GM19025 (cell line): ENCODE measurements around the gene CCL26.
"Not testable (repeated sequence)": the region's sequence is repeated elsewhere in the genome, so short reads cannot be mapped to it uniquely, and the experiment has no call there.

Experiments used
- ATAC-seq: cut with Tn5 transposase; IDR thresholded peaks from one replicate; pipeline ENCODE4 v1.9.1; 2021; ENCODE audit warnings: mild to moderate bottlenecking, low read depth, moderate library complexity; ENCODE audit not compliant: unreplicated experiment

Gene CCL26

GRCh38 chr7:75739796-75740672 is 32.0 kb downstream of the CCL26 start:
- ATAC-seq = no peak

GRCh38 chr7:75738975-75739795 is 32.8 kb downstream of the CCL26 start:
- ATAC-seq = peak; percentile 93

DNA sequence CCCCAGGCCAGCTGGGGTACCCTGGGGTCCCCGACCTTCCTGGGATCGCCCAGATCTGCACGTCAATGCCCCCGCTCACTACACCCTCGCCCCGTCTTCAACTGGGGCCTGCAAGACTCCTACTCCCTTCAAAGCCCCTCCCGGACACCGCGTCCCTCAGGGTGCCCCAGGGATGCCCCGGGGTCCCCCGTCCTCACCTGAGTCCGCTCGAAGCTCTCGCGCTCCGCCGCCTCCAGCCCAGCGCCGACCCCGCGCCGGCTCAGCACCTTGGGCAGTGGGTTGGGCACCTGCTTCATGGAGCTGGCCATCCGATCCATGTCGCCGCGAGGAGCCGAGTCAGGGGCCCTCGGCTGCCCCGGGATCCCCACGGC is 33.4 kb downstream of the CCL26 start, which contains the start of gene HIP1:
TSS of gene HIP1 (minus strand) at position 338 of the 371 bp plus-strand sequence. CDS start at position 317, 21 bp downstream.
- peak; percentile 2 for ATAC-seq

DNA sequence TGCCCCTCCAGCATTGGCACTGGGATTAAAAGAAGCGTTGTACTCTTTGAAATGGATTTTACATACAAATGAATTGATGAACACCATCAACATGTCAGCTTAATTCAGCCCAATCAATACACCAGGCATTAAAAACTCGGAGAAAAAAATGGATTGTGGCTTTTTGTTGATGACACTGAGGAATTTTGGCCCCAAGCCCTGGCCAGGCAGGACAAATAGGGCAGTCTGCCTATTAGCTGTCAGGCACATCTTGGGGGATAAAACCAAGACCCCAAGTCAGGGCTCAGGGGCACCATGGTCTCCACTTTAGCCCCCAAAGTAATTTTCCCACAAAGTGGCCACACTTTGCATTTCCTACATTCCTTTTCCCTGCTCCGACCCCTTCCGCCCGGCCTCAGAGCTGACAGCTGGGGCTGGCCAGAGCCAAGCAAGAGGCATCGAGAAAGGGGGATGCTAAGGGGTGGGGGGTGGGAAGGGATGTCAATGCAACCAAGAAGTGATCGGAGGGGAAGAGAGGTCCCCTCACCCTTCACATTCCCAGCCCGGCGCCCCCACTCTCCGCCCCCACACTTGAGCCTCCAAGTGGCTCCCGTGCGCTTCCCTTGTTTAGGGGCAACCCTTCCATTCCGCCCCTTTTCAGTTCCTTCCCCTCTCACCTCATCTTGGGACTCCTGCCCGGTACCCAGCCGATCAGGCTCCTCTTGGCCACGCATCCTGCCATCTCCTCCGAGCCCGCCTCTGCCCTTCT is 34.0 kb downstream of the CCL26 start:
- ATAC-seq = no peak

- no peak for ATAC-seq
These were observed 36.2 kb downstream of the CCL26 start for GRCh38 chr7:75735581-75736350.

DNA sequence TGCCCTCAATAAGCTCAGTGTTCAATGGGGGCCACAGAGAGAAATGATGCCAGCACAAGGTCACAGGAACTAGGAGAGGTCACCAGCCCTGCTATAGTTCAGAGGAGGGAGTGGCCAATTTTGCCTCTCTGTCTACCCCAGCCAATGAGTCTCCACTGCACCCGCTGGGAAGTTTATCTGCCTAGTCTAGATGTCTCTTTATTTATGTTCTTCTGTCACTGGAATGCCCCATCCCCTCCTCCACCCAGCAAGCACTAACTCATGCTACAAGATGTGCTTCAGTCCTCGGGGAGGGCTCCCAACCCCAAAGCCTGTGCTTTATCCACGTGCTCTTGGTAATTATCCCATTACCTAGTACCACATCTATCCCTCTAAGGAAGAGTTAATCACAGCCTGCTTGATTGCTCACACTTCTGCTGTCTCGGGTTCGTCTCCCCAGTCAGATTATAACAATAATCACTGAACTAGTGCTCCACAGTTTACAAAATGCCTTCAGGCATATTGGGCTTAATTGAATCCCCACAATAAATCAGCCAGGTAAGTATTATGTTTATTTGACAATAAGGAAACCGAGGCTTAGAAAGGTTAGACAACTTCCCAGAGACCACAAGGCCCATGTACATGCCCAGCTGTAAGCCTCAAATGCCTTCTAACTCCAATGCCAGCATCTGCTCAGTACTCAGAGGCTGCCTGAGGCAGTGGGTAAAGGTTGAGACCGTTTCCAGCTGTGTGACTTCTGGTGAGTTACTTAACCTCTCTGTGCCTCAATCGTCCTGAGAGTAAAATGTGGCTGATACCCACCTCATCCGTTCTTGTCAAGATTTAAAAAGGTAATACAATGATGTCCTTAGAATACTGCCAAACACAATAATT is 37.2 kb downstream of the CCL26 start:
- ATAC-seq = no peak

- ATAC-seq = no peak
These were observed 39.0 kb downstream of the CCL26 start for GRCh38 chr7:75732764-75733630.

DNA sequence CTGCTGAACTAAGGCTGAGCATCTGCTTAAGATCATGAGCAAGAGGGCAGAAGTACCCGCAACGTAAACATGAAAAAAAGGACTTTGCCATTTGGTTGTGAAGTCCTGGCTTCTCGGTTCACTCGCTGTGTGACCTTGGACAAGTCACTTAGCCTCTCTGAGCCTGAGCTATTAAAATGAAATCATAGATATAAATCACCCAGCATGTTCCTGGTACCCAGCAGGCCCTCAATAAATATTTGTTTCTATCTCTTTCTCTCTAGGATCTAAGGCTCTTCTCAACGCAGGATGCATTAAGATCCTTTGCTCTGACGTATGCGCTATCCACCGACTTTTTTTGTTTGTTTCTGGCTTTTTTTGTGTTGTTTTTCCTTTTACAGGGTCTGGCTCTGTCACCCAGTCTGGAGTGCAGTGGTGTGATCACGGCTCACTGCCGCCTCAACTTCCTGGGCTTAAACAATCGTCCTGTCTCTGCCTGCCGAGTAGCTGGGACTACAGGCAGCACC is 39.9 kb downstream of the CCL26 start:
- no peak for ATAC-seq

DNA sequence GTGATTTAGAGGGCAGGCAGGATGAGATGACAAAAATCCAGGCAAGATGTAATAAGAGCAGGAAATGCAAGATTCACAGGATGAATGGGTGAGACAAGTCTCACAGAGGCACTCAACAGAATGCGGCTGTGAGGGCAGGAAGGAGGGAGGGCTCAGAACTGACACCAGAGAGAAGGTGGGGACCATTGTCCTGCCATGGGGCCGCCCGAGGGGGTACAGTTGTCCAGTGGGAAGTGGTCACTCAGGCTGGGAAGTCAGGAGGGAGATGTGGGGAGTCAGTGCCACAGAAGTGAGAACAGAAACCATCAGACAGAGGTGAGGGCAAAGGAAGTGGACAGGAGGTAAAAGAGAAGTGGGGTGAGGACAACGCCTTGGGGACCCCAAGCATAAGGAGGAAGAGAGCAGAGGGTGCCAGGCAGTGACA is 42.1 kb downstream of the CCL26 start:
- ATAC-seq = no peak

DNA sequence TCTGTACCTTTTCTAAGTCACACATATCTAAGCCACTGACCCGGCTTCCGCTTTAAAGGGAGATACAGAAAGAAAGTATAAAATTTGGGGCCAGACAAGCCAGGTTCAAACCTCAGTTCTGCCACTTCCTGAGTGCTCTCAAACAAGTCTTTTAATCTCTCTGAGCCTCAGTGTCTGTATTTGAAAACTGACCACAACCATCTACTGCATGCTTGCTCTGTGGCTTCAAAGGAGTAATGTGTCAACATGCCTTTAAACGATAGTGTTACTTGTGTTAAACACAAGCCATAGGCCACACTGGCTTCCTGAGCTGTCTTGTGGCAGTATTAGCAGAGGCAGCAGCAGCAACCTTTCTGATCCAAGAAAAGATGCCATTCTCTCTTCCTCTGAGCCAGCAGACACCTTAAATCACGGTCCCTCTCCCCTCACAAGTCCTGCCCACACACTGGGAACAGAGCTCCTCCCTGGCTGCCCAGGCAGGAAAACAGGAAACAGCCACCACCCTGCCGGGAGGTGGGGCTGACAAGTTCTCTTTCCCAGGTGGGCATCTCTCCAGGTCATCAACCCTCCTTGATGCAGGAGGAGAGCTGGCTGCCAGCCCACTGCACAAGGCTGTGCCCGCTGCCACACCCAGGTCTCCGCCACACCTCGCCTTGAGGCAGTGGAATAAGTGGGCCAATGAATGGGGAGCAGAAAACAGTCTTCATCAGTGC is 44.0 kb downstream of the CCL26 start:
- ATAC-seq = no peak

- not testable (repeated sequence) for ATAC-seq
These were observed 44.7 kb downstream of the CCL26 start for GRCh38 chr7:75727351-75727750.

DNA sequence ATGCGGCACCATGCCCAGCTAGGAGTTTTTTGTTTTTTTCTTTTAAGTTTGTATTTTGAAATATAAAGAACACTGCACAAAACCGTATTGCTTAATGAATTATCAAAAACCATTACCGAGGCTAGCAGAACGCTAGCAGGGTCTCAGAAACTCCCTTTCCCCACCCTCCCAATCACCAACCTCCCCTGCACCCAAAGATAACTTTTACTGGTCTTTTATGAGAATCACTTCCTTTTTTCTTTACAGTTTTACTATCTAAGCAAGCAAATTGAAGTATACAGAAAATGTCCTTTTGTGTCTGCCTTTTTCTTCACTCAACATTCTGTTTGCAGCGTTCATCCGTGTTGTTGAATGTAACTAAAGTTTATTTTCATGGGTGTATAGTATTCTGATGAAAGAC is 46.7 kb downstream of the CCL26 start:
- ATAC-seq = no peak

DNA sequence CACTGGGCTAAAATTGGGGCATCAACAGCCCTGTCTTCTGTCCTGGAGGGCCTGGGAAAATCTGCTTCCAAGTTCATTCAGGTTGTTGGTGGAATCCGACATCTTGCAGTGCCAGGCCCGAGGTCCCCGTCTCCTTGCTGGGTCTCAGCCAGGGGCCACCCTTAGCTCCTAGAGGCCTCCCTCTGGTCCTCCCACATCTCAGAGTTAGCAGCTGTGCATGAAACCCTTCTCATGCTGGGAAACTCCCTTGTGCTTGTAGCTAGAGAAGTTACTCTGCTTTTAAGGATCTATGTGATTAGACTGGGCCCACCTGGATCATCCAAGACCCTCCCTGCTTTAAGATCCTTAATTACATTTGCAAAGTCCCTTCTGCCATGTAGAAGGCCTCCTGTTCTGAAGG is 48.6 kb downstream of the CCL26 start:
- ATAC-seq = no peak

- ATAC-seq = no peak
These were observed 49.6 kb downstream of the CCL26 start for GRCh38 chr7:75722373-75722772.

DNA sequence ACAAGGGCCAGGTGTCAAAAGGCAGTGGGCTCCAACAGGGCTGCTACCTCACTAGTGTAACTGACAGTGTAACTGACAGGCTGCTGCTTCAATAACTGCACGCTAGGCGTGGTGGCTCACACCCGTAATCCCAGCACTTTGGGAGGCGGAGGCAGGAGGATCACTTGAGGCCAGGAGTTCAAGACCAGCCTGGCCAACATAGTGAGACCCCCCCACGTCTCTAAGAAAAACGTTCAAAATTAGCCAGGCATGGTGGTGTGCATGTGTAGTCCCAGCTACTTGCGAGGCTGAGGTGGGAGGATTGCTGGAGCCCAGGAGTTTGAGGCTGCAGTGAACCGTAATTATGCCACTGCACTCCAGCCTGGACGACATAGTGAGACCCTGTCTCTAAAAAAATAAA is 50.1 kb downstream of the CCL26 start:
- ATAC-seq = not testable (repeated sequence)

DNA sequence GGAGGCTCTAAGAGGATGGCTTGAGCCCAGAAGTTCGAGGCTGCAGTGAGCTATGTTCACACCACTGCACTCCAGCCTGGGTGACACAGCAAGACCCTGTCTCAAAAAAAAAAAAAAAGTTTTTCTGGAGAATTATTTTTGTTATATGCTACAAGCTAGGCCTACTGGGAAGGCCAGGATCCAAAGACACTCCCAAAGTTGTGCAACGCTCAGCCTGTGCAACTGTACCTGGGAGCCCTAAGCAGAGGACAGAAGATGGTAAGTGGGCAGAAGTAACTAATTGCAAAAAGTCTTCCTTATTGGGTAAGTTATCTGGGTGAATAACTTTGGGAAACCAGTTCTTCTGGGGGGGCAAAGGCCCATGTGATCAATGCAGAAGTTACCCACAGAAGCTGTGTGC is 50.6 kb downstream of the CCL26 start:
- no peak for ATAC-seq

- ATAC-seq = no peak
These were observed 52.4 kb downstream of the CCL26 start for GRCh38 chr7:75719626-75720025.
